Suprapubic skin (tissue), 4 donors: Measurements from ENCODE around the gene RPS6KA2. TPM values are rescaled to one million over a fixed set of nuclear protein-coding genes. Genes with fewer than 3 reads are reported as not detected.

ENCODE experiments used
- DNase-seq, 2 donors: peaks; one replicate each; pipeline ENCODE4 v3.0.0-alpha.2; 2019; ENCODE audit warnings: low spot score in 2 of 2
- H3K27ac ChIP-seq: fragments of 200-600 bp; sonication (generic); one replicate; pipeline ENCODE4 v1.5.1; 2019
- H3K27me3 ChIP-seq: fragments of 200-600 bp; sonication (generic); one replicate; pipeline ENCODE4 v1.5.1; 2019
- H3K36me3 ChIP-seq: fragments of 200-600 bp; sonication (generic); one replicate; pipeline ENCODE4 v1.5.1; 2019
- H3K4me1 ChIP-seq: fragments of 200-600 bp; sonication (generic); one replicate; pipeline ENCODE4 v1.5.1; 2019
- H3K4me3 ChIP-seq: fragments of 200-600 bp; sonication (generic); one replicate; pipeline ENCODE4 v1.5.1; 2019; ENCODE audit warnings: mild to moderate bottlenecking
- H3K9me3 ChIP-seq: fragments of 200-600 bp; sonication (generic); one replicate; pipeline ENCODE4 v1.5.1; 2019
- CTCF ChIP-seq, 2 donors: fragments of 200-600 bp in 1 of 2; fragments of 450-650 bp in 1 of 2; sonication (generic) in 1 of 2; IDR thresholded peaks; one replicate each; pipeline ENCODE4 v1.5.1; 2016 to 2019; ENCODE audit warnings: antibody characterized with exemption in 2 of 2, mild to moderate bottlenecking in 1 of 2, moderate library complexity in 1 of 2
- EP300 ChIP-seq: sonication (generic); formaldehyde crosslinking; IDR thresholded peaks from one replicate; pipeline ENCODE4 v1.6.1; 2017; ENCODE audit warnings: antibody characterized with exemption
- POLR2A ChIP-seq, 2 donors: fragments of 450-650 bp; IDR thresholded peaks; one replicate each; pipeline ENCODE4 v1.6.1; 2017; ENCODE audit warnings: antibody characterized with exemption in 2 of 2, mild to moderate bottlenecking in 2 of 2, moderate library complexity in 2 of 2
- POLR2AphosphoS5 ChIP-seq, 3 donors: sonication (generic); formaldehyde crosslinking; IDR thresholded peaks; one replicate each; pipeline ENCODE4 v1.6.1; 2017; ENCODE audit warnings: antibody characterized with exemption in 3 of 3
- WGBS: methylation state at CpG from one replicate; pipeline ENCODE4 v1.1.5; 2018; 5-methylcytosine and 5-hydroxymethylcytosine counted together
- total RNA-seq, 4 donors: library from RNA; depleted of rRNA; stranded (reverse); fragments of >200 nt; gene quantifications; one replicate each; pipeline ENCODE4 v1.1.0, GENCODE V29; 2016

Gene RPS6KA2
- total RNA-seq, 4 donors from 2014 or later, result 24.2 to 38.5 (median 32.3) TPM

GRCh38 chr6:166650047-166650446, 23.0 kb upstream of the RPS6KA2 start:
- Histone ChIP-seq H3K27ac (no peak overlapping the region), H3K4me1 (no peaks in the 10 kb centered on the region), H3K27me3 (peaks cover 7% of the 10 kb centered on the region), H3K9me3 (no peaks in the 10 kb centered on the region), H3K36me3 (no peaks in the 10 kb centered on the region), H3K4me3 (no peak overlapping the region)
- TF ChIP-seq POLR2A (IDR thresholded peaks at IDR 0.05) (no peak), EP300 (no peak), POLR2AphosphoS5 (IDR thresholded peaks at IDR 0.05) (no peak), CTCF (IDR thresholded peaks at IDR 0.05) (no peak)
- no peak for DNase-seq
- 89% methylated on average over 3 of the region's 3 CpGs for WGBS

- WGBS, result 92% methylated on average over 9 of the region's 9 CpGs
- DNase-seq, result no peak
- Histone ChIP-seq H3K27ac (no peak overlapping the region), H3K9me3 (no peaks in the 10 kb centered on the region), H3K4me1 (no peaks in the 10 kb centered on the region), H3K4me3 (no peak overlapping the region), H3K27me3 (peaks cover 3% of the 10 kb centered on the region), H3K36me3 (no peaks in the 10 kb centered on the region)
- TF ChIP-seq POLR2AphosphoS5 (IDR thresholded peaks at IDR 0.05) (no peak), EP300 (no peak), POLR2A (IDR thresholded peaks at IDR 0.05) (no peak), CTCF (IDR thresholded peaks at IDR 0.05) (no peak)
Measured at GRCh38 chr6:166648846-166649245, 21.8 kb upstream of the RPS6KA2 start.

GRCh38 chr6:166647896-166648295, 20.8 kb upstream of the RPS6KA2 start:
- 90% methylated on average over 11 of the region's 11 CpGs for WGBS
- H3K9me3 ChIP-seq, result no peaks in the 10 kb centered on the region
- no peaks in the 10 kb centered on the region for H3K36me3 ChIP-seq
- DNase-seq, result no peak
- TF ChIP-seq CTCF (IDR thresholded peaks at IDR 0.05), result no peak
- no peak for TF ChIP-seq POLR2A (IDR thresholded peaks at IDR 0.05)
- no peak for TF ChIP-seq EP300
- no peak for TF ChIP-seq POLR2AphosphoS5 (IDR thresholded peaks at IDR 0.05)
- H3K4me1 ChIP-seq, result no peaks in the 10 kb centered on the region
- no peak overlapping the region for H3K27ac ChIP-seq
- H3K27me3 ChIP-seq, result peaks cover 3% of the 10 kb centered on the region
- no peak overlapping the region for H3K4me3 ChIP-seq

- Histone ChIP-seq H3K9me3 (no peaks in the 10 kb centered on the region), H3K27me3 (peaks cover 2% of the 10 kb centered on the region), H3K27ac (no peak overlapping the region), H3K4me1 (no peaks in the 10 kb centered on the region), H3K4me3 (no peak overlapping the region), H3K36me3 (no peaks in the 10 kb centered on the region)
- WGBS, result 63% methylated on average over 9 of the region's 9 CpGs
- no peak for DNase-seq
- TF ChIP-seq CTCF (IDR thresholded peaks at IDR 0.05), result no peak
- TF ChIP-seq POLR2AphosphoS5 (IDR thresholded peaks at IDR 0.05), result no peak
- TF ChIP-seq POLR2A (IDR thresholded peaks at IDR 0.05), result no peak
Measured at GRCh38 chr6:166646716-166647115, 19.7 kb upstream of the RPS6KA2 start.

- WGBS, result 74% methylated on average over 8 of the region's 8 CpGs
- H3K4me3 ChIP-seq, result no peak overlapping the region
- TF ChIP-seq EP300, result no peak
- no peak for TF ChIP-seq POLR2A (IDR thresholded peaks at IDR 0.05)
- TF ChIP-seq POLR2AphosphoS5 (IDR thresholded peaks at IDR 0.05), result no peak
- no peak for TF ChIP-seq CTCF (IDR thresholded peaks at IDR 0.05)
Measured at GRCh38 chr6:166645896-166646295, 18.8 kb upstream of the RPS6KA2 start.

More at GRCh38 chr6:166645896-166646295, 18.8 kb upstream of the RPS6KA2 start:
- Histone ChIP-seq H3K36me3 (no peaks in the 10 kb centered on the region), H3K27ac (no peak overlapping the region), H3K9me3 (no peaks in the 10 kb centered on the region), H3K4me1 (peaks cover under 1% of the 10 kb centered on the region), H3K27me3 (no peaks in the 10 kb centered on the region)
- DNase-seq, result no peak
